Measurements from ENCODE around the gene DNMT3A. TPM values are rescaled to one million over a fixed set of nuclear protein-coding genes. Genes with fewer than 3 reads are reported as not detected.

The DNMT3A gene
- total RNA-seq, 1 donor = 11.7 TPM

DNA sequence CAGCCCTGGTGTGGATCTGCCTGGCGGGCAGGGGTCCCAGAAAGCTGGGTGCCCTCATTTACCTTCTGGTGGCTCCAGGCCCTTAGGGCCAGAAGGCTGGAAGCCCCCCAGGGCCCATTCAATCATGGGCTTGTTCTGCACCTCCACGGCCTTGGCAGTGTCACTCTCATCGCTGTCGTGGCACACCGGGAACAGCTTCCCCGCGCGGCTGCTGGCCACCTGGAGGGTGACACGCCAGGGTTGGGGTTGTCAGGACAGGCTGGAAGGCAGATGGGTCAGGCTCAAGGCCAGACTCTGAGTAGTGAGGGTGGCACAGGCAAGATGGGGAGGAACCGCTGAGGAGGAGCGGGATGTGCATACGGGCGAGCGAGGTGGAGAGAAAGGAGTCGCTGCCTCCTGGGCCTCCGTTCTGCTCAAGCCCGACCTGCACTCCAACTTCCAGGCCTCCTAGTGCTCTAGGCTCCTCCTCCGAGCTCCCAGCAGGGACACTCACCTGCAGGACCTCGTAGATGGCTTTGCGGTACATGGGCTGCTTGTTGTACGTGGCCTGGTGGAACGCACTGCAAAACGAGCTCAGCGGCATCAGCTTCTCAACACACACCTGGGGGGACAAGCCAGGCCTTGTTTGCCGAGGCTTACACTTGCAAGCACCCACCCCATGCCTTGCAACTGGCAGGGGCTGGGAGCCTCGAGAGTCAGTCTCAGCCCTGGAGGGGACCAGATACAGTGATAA is 95.0 kb downstream of the DNMT3A start:
- H3K4me3 ChIP-seq (ENCODE audit: low read depth, low read length) = no peak overlapping the region
- DNase-seq (ENCODE audit: low read depth) = no peak
- TF ChIP-seq, protein P1, sequence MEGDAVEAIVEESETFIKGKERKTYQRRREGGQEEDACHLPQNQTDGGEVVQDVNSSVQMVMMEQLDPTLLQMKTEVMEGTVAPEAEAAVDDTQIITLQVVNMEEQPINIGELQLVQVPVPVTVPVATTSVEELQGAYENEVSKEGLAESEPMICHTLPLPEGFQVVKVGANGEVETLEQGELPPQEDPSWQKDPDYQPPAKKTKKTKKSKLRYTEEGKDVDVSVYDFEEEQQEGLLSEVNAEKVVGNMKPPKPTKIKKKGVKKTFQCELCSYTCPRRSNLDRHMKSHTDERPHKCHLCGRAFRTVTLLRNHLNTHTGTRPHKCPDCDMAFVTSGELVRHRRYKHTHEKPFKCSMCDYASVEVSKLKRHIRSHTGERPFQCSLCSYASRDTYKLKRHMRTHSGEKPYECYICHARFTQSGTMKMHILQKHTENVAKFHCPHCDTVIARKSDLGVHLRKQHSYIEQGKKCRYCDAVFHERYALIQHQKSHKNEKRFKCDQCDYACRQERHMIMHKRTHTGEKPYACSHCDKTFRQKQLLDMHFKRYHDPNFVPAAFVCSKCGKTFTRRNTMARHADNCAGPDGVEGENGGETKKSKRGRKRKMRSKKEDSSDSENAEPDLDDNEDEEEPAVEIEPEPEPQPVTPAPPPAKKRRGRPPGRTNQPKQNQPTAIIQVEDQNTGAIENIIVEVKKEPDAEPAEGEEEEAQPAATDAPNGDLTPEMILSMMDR (IDR thresholded peaks at IDR 0.05; ENCODE audit: insufficient read depth, low read depth, low read length) = no peak

DNA sequence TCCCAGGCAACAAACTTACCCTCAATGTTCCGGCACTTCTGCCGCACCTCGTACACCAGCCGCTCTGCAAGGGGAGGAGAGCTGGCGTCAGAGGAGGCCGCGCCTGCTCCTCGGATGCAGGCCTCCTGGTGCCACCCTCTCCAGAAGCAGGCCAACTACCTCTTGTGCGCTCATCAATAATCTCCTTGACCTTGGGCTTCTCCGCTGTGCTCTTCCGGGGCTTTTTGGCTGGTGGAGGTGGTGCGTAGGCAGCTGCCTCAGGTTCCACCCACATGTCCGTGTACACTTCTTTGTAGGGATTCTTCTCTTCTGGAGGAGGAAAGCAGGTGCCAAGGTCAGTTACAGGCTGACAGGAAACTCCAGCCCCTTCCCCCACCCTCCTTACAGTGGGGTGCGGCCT is 95.7 kb downstream of the DNMT3A start:
- DNase-seq (ENCODE audit: low read depth) = no peak
- no peak overlapping the region for H3K4me3 ChIP-seq (ENCODE audit: low read depth, low read length)
- TF ChIP-seq, protein P1 (IDR thresholded peaks at IDR 0.05; ENCODE audit: insufficient read depth, low read depth, low read length) = no peak

DNA sequence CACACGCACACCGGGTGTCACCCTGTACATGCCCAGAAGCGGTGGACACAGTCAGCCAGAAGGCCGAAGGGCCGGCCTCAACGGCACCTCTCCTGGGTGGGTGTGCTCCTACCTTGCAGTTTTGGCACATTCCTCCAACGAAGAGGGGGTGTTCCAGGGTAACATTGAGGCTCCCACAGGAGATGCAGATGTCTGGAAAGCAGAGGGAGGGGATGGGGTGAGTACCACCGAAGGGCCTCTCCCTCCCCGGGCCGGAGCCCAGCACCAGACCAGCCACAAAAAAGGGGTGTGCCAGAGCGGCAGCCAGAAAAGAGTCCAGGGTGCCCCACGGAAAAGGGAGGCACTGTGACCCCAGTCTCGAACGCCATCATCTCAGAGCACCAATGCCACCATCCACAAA is 96.6 kb downstream of the DNMT3A start:
- H3K4me3 ChIP-seq (ENCODE audit: low read depth, low read length) = no peak overlapping the region
- TF ChIP-seq, protein P1 (IDR thresholded peaks at IDR 0.05; ENCODE audit: insufficient read depth, low read depth, low read length) = no peak
- no peak for DNase-seq (ENCODE audit: low read depth)

DNA sequence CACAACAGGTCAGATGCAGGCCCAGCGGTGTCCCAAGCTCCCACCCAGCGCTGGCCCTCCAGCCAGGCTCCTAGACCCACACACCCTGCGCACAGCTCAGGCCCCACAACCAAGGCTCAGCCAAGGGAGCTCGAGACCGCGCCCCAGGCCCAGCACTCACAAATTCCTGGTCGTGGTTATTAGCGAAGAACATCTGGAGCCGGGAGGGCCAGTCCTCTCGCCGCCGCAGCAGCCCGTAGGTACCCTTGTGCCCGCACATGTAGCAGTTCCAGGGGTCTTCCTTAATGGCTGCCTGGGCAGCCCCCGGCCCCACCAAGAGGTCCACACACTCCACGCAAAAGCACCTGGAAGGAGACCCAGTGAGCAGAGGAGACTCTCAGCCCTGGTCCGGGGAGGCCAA is 97.7 kb downstream of the DNMT3A start:
- no peak overlapping the region for H3K4me3 ChIP-seq (ENCODE audit: low read depth, low read length)
- TF ChIP-seq, protein P1 (IDR thresholded peaks at IDR 0.05; ENCODE audit: insufficient read depth, low read depth, low read length) = no peak
- DNase-seq (ENCODE audit: low read depth) = no peak

DNA sequence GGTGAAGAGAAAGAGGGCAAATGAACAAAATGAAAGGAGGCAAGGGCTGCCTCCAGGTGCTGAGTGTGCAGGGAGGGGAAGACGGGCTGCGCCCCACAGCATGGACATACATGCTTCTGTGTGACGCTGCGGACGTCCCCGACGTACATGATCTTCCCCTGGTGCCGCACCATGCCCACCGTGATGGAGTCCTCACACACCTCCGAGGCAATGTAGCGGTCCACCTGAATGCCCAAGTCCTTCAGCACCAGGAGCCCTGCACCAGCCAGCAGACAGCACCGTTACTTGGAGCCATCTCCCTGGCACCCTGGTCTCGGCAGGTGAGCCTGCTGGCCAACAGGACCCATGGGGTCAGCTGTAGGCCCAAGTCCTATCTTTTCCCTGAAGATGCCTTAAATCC is 100.3 kb downstream of the DNMT3A start:
- no peak for DNase-seq (ENCODE audit: low read depth)
- no peak overlapping the region for H3K4me3 ChIP-seq (ENCODE audit: low read depth, low read length)
- TF ChIP-seq, protein P1 (IDR thresholded peaks at IDR 0.05; ENCODE audit: insufficient read depth, low read depth, low read length) = no peak

DNA sequence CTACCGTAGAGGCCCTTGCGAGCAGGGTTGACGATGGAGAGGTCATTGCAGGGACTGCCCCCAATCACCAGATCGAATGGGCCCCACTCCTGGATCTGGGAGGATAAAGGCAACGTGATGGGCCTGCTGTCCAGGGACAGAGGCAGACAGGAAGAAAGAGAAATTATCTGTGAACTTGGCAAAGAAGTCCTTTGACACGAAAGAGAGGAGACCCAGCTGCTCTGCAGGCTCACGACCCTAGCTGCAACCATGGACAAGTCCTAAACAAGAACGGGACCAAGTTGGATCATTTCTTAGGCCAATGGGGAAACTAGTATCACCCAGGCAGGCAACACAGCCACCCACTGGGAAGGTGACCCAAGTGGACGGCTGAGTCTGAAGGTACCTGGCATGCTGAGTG is 101.1 kb downstream of the DNMT3A start:
- TF ChIP-seq, protein P1 (IDR thresholded peaks at IDR 0.05; ENCODE audit: insufficient read depth, low read depth, low read length) = no peak
- H3K4me3 ChIP-seq (ENCODE audit: low read depth, low read length) = no peak overlapping the region
- no peak for DNase-seq (ENCODE audit: low read depth)

DNA sequence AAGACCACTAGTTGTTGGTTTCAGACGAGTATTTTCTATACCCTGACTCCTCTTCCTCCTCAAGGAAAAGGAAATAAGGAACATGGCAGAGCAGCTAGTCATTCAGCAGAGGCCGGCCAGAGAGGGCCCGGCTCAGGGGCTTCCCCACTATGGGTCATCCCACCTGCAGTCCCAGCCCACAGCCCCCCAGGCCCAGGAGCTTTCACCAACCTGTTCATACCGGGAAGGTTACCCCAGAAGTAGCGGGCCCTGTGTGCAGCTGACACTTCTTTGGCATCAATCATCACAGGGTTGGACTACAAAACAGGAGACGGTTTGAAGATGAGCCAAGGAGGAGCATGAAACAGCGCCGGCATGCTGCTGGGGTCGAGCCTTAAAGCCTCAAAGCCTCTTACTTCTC is 102.8 kb downstream of the DNMT3A start:
- TF ChIP-seq, protein P1 (IDR thresholded peaks at IDR 0.05; ENCODE audit: insufficient read depth, low read depth, low read length) = no peak
- no peak for DNase-seq (ENCODE audit: low read depth)
- no peak overlapping the region for H3K4me3 ChIP-seq (ENCODE audit: low read depth, low read length)

Data from fibroblast of villous mesenchyme (primary cell).